GM19193 (cell line): ENCODE results near the gene PAM.
A peak's percentile ranks its signal among the peaks of the same experiment; 100 is the strongest.

Source experiments
- POLR2A ChIP-seq: IDR thresholded peaks from 4 replicates; pipeline ENCODE4 v1.6.1; 2011; ENCODE audit not compliant: insufficient read depth, insufficient read length; ENCODE audit errors: extremely low read depth

Gene PAM

DNA sequence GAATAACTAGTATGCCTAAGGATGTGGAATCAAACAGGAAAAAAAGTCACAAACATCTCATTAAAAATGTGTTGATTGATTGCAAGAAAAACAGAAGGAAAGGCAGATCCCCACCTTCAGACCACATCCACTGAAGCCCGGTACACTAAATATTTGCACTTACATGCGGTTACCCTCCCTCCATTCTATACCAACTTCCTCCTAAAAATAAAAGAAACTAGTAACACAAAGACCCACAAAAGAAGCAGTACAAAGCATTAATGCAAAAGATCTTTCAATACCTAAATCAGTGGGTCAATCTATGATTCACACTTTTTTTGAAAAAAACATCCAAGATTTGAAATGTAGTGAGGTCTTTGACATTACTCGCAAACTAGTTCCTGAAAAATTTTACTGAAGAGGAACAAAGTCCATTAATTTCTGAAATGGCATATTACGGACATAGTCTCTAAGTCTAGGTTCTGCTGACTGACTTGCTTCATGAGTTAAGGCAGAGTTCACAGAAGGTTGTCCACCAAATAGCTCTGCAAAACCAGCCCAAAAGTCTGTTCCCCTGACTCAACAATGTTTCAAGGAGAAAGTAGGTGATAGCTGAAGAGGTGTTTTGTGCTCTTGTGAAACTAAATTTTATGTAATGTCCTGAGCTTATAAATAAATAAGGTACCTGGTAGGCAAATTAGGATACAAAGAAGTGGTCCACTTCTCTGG, 100.7 kb downstream of the PAM start:
- TF ChIP-seq POLR2A, result no peak

GRCh38 chr5:102856389-102856777, 101.3 kb downstream of the PAM start:
- TF ChIP-seq POLR2A, result no peak

- TF ChIP-seq POLR2A, result no peak
Observed at GRCh38 chr5:102857076-102857818, 102.1 kb downstream of the PAM start.

DNA sequence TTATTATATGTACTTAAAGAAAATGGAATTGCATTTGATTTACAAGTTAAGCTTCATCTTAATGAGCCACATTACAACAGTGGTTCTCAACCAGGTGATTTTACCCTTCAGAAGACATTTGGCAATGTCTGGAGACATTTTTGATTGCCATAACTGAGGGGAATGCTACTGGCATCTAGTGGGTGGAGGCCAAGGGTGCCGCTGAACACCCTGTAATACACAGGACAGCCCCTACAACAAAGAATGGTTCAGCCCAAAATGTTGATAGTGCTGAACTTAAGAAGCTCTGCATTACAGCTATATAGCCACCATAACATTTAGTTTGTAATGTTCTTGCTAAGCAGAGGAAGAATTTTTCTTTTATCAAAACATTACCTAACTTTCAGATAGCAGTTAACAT, 103.1 kb downstream of the PAM start:
- no peak for TF ChIP-seq POLR2A

- TF ChIP-seq POLR2A, result no peak
Observed at GRCh38 chr5:102858808-102859207, 103.7 kb downstream of the PAM start.

DNA sequence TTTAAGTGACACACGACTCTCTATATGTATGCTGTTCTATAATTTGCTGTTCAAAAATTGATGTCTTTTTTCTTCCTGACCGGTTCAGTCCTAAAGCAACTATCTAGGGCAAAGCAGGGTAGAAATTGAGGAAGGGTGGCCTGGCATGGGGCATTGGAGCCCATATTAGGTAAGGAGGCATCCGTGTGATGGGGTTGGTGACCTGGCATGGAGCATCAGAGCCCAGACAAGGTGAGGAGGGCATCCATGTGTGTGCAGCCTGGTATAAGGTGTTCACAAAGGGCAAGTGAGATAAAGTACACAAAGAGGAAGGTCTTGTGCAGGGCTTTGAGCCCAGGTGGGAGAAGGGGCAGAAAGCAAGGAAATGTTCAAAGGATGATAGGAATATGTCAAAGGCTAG, 104.9 kb downstream of the PAM start:
- TF ChIP-seq POLR2A, result no peak

- TF ChIP-seq POLR2A, result no peak
Observed at GRCh38 chr5:102863058-102863457, 108.0 kb downstream of the PAM start.

- no peak for TF ChIP-seq POLR2A
Observed at GRCh38 chr5:102863764-102864560, 108.9 kb downstream of the PAM start.

- TF ChIP-seq POLR2A, result no peak
Observed at GRCh38 chr5:102865171-102865509, 110.0 kb downstream of the PAM start.

- TF ChIP-seq POLR2A, result peak; percentile 33
Observed at GRCh38 chr5:102865510-102866236, 110.6 kb downstream of the PAM start.

- no peak for TF ChIP-seq POLR2A
Observed at GRCh38 chr5:102866237-102866600, 111.1 kb downstream of the PAM start.

GRCh38 chr5:102867992-102868662, 113.0 kb downstream of the PAM start:
- no peak for TF ChIP-seq POLR2A

DNA sequence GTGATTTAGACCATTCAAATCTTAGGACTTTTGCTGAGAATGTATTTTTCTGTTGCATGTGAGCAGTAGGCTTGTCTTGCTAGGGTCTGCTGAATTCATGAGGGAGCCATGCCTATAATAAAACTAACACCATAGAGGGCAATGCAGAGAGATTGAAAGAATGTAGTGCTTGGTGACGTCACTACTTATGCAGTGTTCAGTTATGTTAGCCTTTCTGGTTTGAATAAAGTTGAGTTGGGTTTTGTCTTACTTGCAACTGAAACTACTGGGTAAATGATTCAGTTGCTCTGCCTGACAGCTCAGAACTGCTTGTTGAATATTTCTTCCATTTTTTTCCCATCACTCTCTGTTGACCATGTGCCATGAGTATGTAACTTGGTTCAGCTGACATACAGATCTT, 114.1 kb downstream of the PAM start:
- no peak for TF ChIP-seq POLR2A

- TF ChIP-seq POLR2A, result no peak
Observed at GRCh38 chr5:102873379-102873932, 118.4 kb downstream of the PAM start.
